ENCODE data around the gene CCL25. TPM values are rescaled to one million over a fixed set of nuclear protein-coding genes. Genes with fewer than 3 reads are reported as not detected.

The CCL25 gene
- total RNA-seq, 4 donors from 2014 or later: not detected

- no peaks in the 10 kb centered on the region for H3K36me3 ChIP-seq
- H3K9me3 ChIP-seq: no peaks in the 10 kb centered on the region
- H3K4me1 ChIP-seq: peaks cover 3 to 9% (median 6%) of the 10 kb centered on the region in 4 donors
- intact Hi-C loops (cut with DNase I; ENCODE audit: low total_unique reads) (no loop called here), in situ Hi-C loops (cut with MboI; ENCODE audit: low pct_ligation_motif_present in 1 of 4, low pct_unique_long_range_greater_than_20kb in 1 of 4, low sequenced_read_pairs in 3 of 4) (no loop called here)
- H3K27me3 ChIP-seq: peaks cover 5% of the 10 kb centered on the region
- no peak for DNase-seq
- 40 to 46% methylated on average over 1 to 3 of the region's 3 CpGs for WGBS, 2 donors (ENCODE audit: low coverage in 1 of 2)
- TF ChIP-seq POLR2A (IDR thresholded peaks at IDR 0.05): no peak
- TF ChIP-seq, protein P1, sequence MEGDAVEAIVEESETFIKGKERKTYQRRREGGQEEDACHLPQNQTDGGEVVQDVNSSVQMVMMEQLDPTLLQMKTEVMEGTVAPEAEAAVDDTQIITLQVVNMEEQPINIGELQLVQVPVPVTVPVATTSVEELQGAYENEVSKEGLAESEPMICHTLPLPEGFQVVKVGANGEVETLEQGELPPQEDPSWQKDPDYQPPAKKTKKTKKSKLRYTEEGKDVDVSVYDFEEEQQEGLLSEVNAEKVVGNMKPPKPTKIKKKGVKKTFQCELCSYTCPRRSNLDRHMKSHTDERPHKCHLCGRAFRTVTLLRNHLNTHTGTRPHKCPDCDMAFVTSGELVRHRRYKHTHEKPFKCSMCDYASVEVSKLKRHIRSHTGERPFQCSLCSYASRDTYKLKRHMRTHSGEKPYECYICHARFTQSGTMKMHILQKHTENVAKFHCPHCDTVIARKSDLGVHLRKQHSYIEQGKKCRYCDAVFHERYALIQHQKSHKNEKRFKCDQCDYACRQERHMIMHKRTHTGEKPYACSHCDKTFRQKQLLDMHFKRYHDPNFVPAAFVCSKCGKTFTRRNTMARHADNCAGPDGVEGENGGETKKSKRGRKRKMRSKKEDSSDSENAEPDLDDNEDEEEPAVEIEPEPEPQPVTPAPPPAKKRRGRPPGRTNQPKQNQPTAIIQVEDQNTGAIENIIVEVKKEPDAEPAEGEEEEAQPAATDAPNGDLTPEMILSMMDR (IDR thresholded peaks at IDR 0.05): no peak
- no peak for TF ChIP-seq POLR2AphosphoS5 (IDR thresholded peaks at IDR 0.05)
- no peak for TF ChIP-seq EP300 (IDR thresholded peaks at IDR 0.05; ENCODE audit: low read depth)
- no peak overlapping the region for H3K27ac ChIP-seq
- no peak overlapping the region for H3K4me3 ChIP-seq
Observed at GRCh38 chr19:8046569-8047165, 5.9 kb upstream of the CCL25 start.

- Histone ChIP-seq H3K4me3 (peak overlapping the region in 2 of 4 donors; percentile 17 to 37), H3K27ac (no peak overlapping the region), H3K4me1 (peaks cover 3 to 9% (median 6%) of the 10 kb centered on the region in 4 donors), H3K9me3 (no peaks in the 10 kb centered on the region), H3K36me3 (no peaks in the 10 kb centered on the region), H3K27me3 (peaks cover 5% of the 10 kb centered on the region)
- in situ Hi-C loops (cut with MboI; ENCODE audit: low pct_ligation_motif_present in 1 of 4, low pct_unique_long_range_greater_than_20kb in 1 of 4, low sequenced_read_pairs in 3 of 4) (no loop called here), intact Hi-C loops (cut with DNase I; ENCODE audit: low total_unique reads) (no loop called here)
- peak; percentile 82 for DNase-seq
- TF ChIP-seq POLR2A (IDR thresholded peaks at IDR 0.05) (no peak), POLR2AphosphoS5 (IDR thresholded peaks at IDR 0.05) (no peak), EP300 (IDR thresholded peaks at IDR 0.05; ENCODE audit: low read depth) (no peak)
- TF ChIP-seq, protein P1 (IDR thresholded peaks at IDR 0.05): no peak
- 15 to 82% methylated on average over 4 to 28 of the region's 49 CpGs for WGBS, 2 donors (ENCODE audit: low coverage in 1 of 2)
Observed at GRCh38 chr19:8050274-8051096, 2.1 kb upstream of the CCL25 start.

- H3K4me3 ChIP-seq: no peak overlapping the region
- no peak for DNase-seq
- in situ Hi-C loops (cut with MboI; ENCODE audit: low pct_ligation_motif_present in 1 of 4, low pct_unique_long_range_greater_than_20kb in 1 of 4, low sequenced_read_pairs in 3 of 4) (no loop called here), intact Hi-C loops (cut with DNase I; ENCODE audit: low total_unique reads) (no loop called here)
- H3K4me1 ChIP-seq: peaks cover 3 to 9% (median 6%) of the 10 kb centered on the region in 4 donors
- no peak overlapping the region for H3K27ac ChIP-seq
- no peak for TF ChIP-seq POLR2AphosphoS5 (IDR thresholded peaks at IDR 0.05)
- no peak for TF ChIP-seq POLR2A (IDR thresholded peaks at IDR 0.05)
- TF ChIP-seq EP300 (IDR thresholded peaks at IDR 0.05; ENCODE audit: low read depth): no peak
- TF ChIP-seq, protein P1 (IDR thresholded peaks at IDR 0.05): no peak
- peaks cover 3% of the 10 kb centered on the region for H3K27me3 ChIP-seq
- no peaks in the 10 kb centered on the region for H3K36me3 ChIP-seq
- no peaks in the 10 kb centered on the region for H3K9me3 ChIP-seq
- 42% methylated on average over 9 of the region's 9 CpGs; no CpG with 5 or more reads in 1 of the 2 donors for WGBS, 2 donors (ENCODE audit: low coverage in 1 of 2)
Observed at GRCh38 chr19:8054169-8054568, 1.6 kb downstream of the CCL25 start.

DNA sequence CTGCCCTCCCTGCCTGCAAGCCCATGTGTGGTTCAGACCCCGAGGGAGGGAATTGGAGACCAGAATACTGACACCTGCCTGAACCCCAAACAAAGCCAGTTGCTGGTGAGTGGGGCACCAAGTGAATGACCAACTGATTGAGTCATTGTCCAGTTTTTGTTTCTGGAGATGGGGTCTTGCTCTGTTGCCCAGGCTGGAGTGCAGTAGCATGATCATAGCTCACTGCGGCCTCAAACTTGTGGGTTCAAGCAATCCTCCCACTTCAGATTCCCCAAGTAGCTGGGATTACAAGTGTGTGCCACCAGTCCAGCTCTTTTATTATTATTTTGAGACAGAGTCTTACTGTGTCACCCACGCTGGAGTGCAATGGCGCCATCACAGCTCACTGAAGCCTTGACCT, 4.0 kb downstream of the CCL25 start:
- Histone ChIP-seq H3K27me3 (no peaks in the 10 kb centered on the region), H3K36me3 (no peaks in the 10 kb centered on the region), H3K4me3 (no peak overlapping the region), H3K4me1 (no peaks in the 10 kb centered on the region), H3K9me3 (no peaks in the 10 kb centered on the region), H3K27ac (no peak overlapping the region)
- 89 to 100% methylated on average over 1 to 4 of the region's 4 CpGs for WGBS, 2 donors (ENCODE audit: low coverage in 1 of 2)
- in situ Hi-C loops (cut with MboI; ENCODE audit: low pct_ligation_motif_present in 1 of 4, low pct_unique_long_range_greater_than_20kb in 1 of 4, low sequenced_read_pairs in 3 of 4) (no loop called here), intact Hi-C loops (cut with DNase I; ENCODE audit: low total_unique reads) (no loop called here)
- DNase-seq: no peak
- TF ChIP-seq POLR2AphosphoS5 (IDR thresholded peaks at IDR 0.05) (no peak), EP300 (IDR thresholded peaks at IDR 0.05; ENCODE audit: low read depth) (no peak), POLR2A (IDR thresholded peaks at IDR 0.05) (no peak)
- TF ChIP-seq, protein P1 (IDR thresholded peaks at IDR 0.05): no peak

All from transverse colon (tissue), 4 donors.